Lung (tissue), 12 donors: Measurements from ENCODE around the gene AMBRA1. TPM values are rescaled to one million over a fixed set of nuclear protein-coding genes. Genes with fewer than 3 reads are reported as not detected.
A peak's percentile ranks its signal among the peaks of the same experiment; 100 is the strongest.

Experiments used
- ATAC-seq: fragments of 200-7000 bp; cut with Tn5 transposase; one replicate; pipeline ENCODE4 v1.9.1; 2020; ENCODE audit warnings: moderate number of reproducible peaks; ENCODE audit not compliant: insufficient read depth, low FRiP score
- DNase-seq, 3 donors: peaks; one replicate each; pipeline ENCODE4 v3.0.0-alpha.2; 2013 to 2017
- H3K27ac ChIP-seq, 2 donors: one replicate each; pipeline ENCODE4 v1.5.1; 2013; ENCODE audit warnings: mild to moderate bottlenecking in 2 of 2, moderate library complexity in 2 of 2, control low read depth in 1 of 2, inconsistent platforms in 1 of 2, low read depth in 1 of 2, low read length in 1 of 2
- H3K27me3 ChIP-seq, 3 donors: one replicate each; pipeline ENCODE4 v1.5.1; 2013; ENCODE audit warnings: low read length in 2 of 3; ENCODE audit not compliant: control insufficient read depth in 3 of 3, insufficient read depth in 3 of 3
- H3K36me3 ChIP-seq, 4 donors: one replicate each; pipeline ENCODE4 v1.5.1; 2013; ENCODE audit warnings: low read length in 4 of 4, mild to moderate bottlenecking in 1 of 4, moderate library complexity in 1 of 4; ENCODE audit not compliant: control insufficient read depth in 4 of 4, insufficient read depth in 4 of 4
- H3K4me1 ChIP-seq, 5 donors: one replicate each; pipeline ENCODE4 v1.5.1; 2013; ENCODE audit warnings: low read length in 5 of 5, mild to moderate bottlenecking in 2 of 5, moderate library complexity in 1 of 5; ENCODE audit not compliant: control insufficient read depth in 5 of 5, insufficient read depth in 5 of 5
- H3K4me3 ChIP-seq: one replicate; pipeline ENCODE4 v1.5.1; 2013; ENCODE audit warnings: mild to moderate bottlenecking, control low read depth, moderate library complexity
- H3K9ac ChIP-seq, 2 donors: one replicate each; pipeline ENCODE4 v1.5.1; 2013; ENCODE audit warnings: low read length in 2 of 2, control low read depth in 1 of 2; ENCODE audit not compliant: insufficient read depth in 1 of 2
- H3K9me3 ChIP-seq, 4 donors: one replicate each; pipeline ENCODE4 v1.5.1; 2013; ENCODE audit warnings: low read length in 3 of 4, mild to moderate bottlenecking in 1 of 4, moderate library complexity in 1 of 4; ENCODE audit not compliant: control insufficient read depth in 4 of 4, insufficient read depth in 3 of 4
- CTCF ChIP-seq: IDR thresholded peaks from 2 replicates; pipeline ENCODE4 v1.5.1; 2012; ENCODE audit warnings: mild to moderate bottlenecking; ENCODE audit errors: control extremely low read depth, extremely low read depth
- WGBS, 2 donors: extraction: QIAGEN DNeasy Blood & Tissue Kit; methylation state at CpG; one replicate each; pipeline ENCODE4 v1.1.7; 2013; 5-methylcytosine and 5-hydroxymethylcytosine counted together
- polyA plus RNA-seq, 2 donors: library from polyadenylated mRNA; stranded (reverse); fragments of 200-250 nt; gene quantifications; one replicate each; pipeline ENCODE4 v1.2.1, GENCODE V29; 2013
- total RNA-seq, 2 donors: library from RNA; depleted of rRNA in 1 of 2; stranded (reverse); fragments of >200 nt in 1 of 2; gene quantifications; one replicate each; pipeline ENCODE4 v1.2.1, GENCODE V29; 2014 to 2021
- donor health status: control.
- donor health status: control.
- donor health status: Bipolar disorder and iron deficiency.
- donor health status: healthy.
- donor health status: DM: yes; HTN: yes; CAD: no.

The AMBRA1 gene
- total and polyA plus RNA-seq, 4 donors = 7.4 to 41.2 (median 23.7) TPM

GRCh38 chr11:46387919-46388618, 205.8 kb downstream of the AMBRA1 start:
- H3K9ac ChIP-seq = no peak overlapping the region
- H3K4me3 ChIP-seq = no peak overlapping the region
- H3K9me3 ChIP-seq = no peaks in the 10 kb centered on the region
- H3K36me3 ChIP-seq = peaks cover 0 to 7% (median 1%) of the 10 kb centered on the region in 4 donors
- H3K27me3 ChIP-seq = peaks cover 0 to 31% (median 30%) of the 10 kb centered on the region in 3 donors
- DNase-seq (peak in 1 of 3 donors; percentile 37), ATAC-seq (no peak)
- H3K27ac ChIP-seq = no peak overlapping the region
- TF ChIP-seq CTCF = no peak
- 4 to 10% methylated on average over 23 to 24 of the region's 24 CpGs for WGBS, 2 donors
- H3K4me1 ChIP-seq = peaks cover 0 to 33% (median 9%) of the 10 kb centered on the region in 5 donors

GRCh38 chr11:46387456-46387855, 206.4 kb downstream of the AMBRA1 start:
- DNase-seq = no peak
- Histone ChIP-seq H3K9ac (no peak overlapping the region), H3K27ac (no peak overlapping the region), H3K4me3 (no peak overlapping the region), H3K27me3 (peaks cover 0 to 31% (median 29%) of the 10 kb centered on the region in 3 donors), H3K9me3 (no peaks in the 10 kb centered on the region), H3K36me3 (peaks cover 0 to 7% (median 3%) of the 10 kb centered on the region in 4 donors), H3K4me1 (peaks cover 0 to 40% (median 15%) of the 10 kb centered on the region in 5 donors)
- WGBS, 2 donors = 71 to 78% methylated on average over 5 of the region's 5 CpGs
- no peak for ATAC-seq
- TF ChIP-seq CTCF = no peak

- Histone ChIP-seq H3K9ac (no peak overlapping the region), H3K36me3 (peaks cover 0 to 7% (median 3%) of the 10 kb centered on the region in 4 donors), H3K4me3 (no peak overlapping the region), H3K4me1 (peaks cover 0 to 41% (median 16%) of the 10 kb centered on the region in 5 donors), H3K27me3 (peaks cover 0 to 31% (median 29%) of the 10 kb centered on the region in 3 donors), H3K9me3 (no peaks in the 10 kb centered on the region), H3K27ac (no peak overlapping the region)
- no peak for TF ChIP-seq CTCF
- DNase-seq = no peak
- ATAC-seq = no peak
- WGBS, 2 donors = 91 to 93% methylated on average over 4 of the region's 4 CpGs
Measured at GRCh38 chr11:46386674-46387073, 207.1 kb downstream of the AMBRA1 start.
